Effector CD4-positive, alpha-beta T cell (primary cell): ENCODE results near the gene OR4D11. TPM values are rescaled to one million over a fixed set of nuclear protein-coding genes. Genes with fewer than 3 reads are reported as not detected.
"Not testable (repeated sequence)": the region's sequence is repeated elsewhere in the genome, so short reads cannot be mapped to it uniquely, and the experiment has no call there.

ENCODE experiments used
- DNase-seq: peaks from one replicate; pipeline ENCODE4 v3.0.0-alpha.2; 2020
- total RNA-seq: gene quantifications from one replicate; lab custom pipeline; 2026; lab: John Stamatoyannopoulos, UW

The OR4D11 gene
- total RNA-seq: not detected

DNA sequence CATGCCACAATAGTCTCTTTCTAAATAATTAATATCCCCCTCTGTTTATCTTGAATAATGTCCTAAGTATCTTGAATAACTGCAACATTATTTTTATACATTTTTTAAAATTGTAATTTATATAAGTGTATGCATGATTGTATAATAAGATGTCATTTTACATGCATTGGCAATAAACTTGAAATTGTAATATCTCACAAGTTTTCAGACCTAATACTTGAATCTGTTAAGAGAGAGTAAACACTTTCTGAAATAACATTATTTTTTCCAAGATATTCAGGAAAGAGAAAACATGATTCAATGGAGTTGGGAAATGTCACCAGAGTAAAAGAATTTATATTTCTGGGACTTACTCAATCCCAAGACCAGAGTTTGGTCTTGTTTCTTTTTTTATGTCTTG is at the start of gene OR4D11:
Gene OR4D11 (plus strand): TSS at position 301 of the 400 bp plus-strand sequence. CDS start 0 bp downstream, at position 301.
- no peak for DNase-seq

DNA sequence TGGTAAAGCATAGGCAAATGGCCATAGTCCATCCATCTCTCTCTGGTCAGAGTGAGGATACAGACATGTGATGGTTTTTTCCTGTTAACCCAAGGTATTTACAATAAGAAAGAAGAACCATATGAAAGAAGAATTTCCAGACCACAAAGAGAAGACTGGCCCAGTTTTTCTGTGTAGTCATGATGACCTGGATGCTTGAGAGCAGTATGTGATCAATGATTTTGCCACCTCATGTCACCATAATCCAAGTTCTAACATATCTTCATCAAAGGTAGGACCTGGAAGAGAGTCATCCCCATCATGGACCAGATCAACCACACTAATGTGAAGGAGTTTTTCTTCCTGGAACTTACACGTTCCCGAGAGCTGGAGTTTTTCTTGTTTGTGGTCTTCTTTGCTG is 46.7 kb upstream of the OR4D11 start, which contains the start of gene OR4D6:
Gene OR4D6 (plus strand): TSS at position 301 of the 400 bp plus-strand sequence. CDS start 0 bp downstream, at position 301.
- no peak for DNase-seq

DNA sequence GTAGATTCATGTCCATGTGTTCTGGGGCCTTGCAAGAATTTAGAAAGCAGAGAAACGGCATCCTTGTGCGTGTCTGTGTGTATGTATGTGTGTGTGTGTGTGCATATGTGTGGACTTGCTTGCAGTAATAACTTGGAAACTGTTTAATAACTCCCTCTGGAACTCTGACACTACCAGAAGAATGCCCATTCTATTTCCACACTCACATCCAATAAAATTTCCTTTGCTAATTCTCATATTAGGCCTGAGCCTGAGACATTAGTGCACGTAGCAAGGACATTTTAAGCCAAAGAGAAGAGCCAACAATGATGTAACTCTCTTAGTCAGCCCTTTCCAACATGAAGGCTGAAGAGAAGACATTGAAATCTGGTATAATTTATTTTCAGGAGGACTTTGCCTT is 43.5 kb upstream of the OR4D11 start:
- no peak for DNase-seq

DNA sequence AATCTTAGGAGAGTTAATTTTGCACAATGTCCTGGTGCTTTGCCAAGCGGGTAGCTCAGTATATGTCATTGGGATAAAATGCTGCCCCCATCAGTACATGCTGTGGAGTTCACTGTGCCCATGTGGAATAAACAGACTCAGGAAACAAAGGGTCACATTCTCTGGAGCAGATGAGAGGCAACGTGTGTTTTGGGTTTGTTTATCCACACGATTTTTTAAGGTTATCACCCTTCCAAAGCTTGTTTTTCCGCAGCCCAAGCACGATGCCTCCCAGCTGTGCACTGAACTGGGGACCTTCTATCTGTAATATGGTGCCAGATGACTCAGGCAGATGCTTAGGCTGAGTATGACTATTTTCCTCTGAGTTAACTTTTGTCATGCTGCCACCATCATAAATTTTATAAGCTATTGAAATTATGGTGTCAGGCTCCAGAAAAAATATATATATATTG is 40.2 kb upstream of the OR4D11 start:
- DNase-seq: no peak

DNA sequence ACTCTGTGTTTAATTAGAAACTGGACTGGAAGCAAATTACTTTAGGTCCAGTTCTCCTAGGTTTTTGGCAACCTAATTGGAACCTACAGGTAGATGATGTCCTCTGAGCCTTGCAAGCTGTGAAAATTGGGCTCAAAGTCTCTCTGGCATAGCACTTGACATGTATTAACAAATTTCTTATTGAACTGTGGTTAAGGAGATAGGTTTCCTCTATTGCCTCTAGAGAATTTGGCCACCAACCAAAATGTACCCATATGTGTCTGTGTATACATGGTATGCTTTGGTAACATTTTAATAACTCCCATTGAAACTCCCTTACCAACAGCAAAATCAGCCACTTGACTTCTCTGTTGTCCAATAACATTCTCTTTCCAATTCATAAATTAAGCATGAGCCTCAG is 30.4 kb upstream of the OR4D11 start, which contains the start of gene OR4D10:
Gene OR4D10 (plus strand): TSS at position 301 of the 400 bp plus-strand sequence. CDS start 4,115 bp downstream, outside the sequence.
- DNase-seq: no peak

DNA sequence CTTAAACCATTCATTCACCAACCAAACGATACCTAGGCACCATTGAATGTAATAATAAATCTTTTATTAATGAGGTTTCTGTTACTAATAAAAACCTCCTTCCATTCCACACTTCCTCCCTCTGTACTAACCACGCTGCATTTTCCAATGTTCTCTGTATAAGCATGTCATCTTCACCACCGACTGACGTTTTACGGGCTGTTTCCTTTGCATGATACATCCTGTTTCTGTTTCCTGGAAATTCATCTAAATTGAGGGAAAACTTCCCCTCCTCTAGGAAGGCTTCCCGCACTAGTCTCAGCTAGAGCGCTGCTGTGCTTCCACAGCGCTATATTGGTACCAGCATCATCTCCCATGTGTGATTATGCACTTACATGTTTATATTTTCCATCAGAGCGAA is 28.2 kb upstream of the OR4D11 start:
- DNase-seq: no peak

DNA sequence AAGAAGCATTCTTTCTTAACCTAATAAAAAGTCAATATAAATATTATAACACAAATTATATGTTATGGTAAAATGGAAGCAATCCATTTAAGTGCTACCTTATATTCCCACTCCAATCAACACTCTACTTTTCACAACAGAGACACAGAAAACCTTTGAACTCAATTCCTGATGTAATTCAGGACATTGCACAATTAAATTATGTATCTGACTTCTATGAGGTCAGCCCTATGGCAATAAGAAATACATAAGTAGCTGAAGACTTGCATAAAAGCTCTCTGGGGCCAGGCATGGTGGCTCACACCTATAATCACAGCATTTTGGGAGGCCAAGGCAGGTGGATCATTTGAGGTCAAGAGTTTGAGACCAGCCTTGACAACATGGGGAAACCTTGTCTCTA is 23.5 kb upstream of the OR4D11 start:
- no peak for DNase-seq

DNA sequence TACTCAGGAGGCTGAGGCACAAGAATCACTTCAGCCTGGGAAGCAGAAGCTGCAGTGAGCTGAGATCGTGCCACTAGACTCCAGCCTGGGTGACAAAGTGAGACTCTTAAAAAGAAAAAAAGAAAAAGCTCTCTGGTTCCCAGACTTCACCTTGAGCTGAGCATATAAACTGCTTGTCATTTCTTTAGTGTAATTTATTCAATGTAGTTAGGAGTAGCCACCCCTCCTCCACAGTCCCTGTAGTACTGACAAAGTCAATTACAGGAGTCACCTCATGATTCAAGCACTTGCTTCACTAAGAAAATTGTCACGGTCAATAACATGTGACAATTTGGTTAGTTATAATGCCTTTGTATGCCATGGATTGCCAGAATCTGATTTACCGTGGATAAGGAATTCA is 23.0 kb upstream of the OR4D11 start:
- no peak for DNase-seq

DNA sequence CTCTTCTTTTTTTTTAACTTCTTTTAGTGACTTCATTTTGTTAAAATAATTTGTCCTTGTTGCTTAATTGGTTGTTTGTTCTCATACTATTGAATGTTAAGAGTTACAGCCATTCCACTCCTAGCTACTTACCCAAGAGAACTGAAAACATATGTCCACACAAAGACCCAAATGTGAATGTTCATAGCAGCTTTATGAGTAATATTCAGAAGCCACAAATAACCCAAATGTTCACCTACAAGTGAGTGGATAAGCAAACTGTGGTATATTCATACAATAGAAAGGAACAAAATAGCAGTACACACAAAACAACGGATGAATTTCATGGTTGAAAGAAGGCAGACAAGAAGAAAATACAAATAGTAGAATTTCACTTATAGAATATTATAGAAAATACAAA is 1.4 kb upstream of the OR4D11 start:
- DNase-seq: no peak

DNA sequence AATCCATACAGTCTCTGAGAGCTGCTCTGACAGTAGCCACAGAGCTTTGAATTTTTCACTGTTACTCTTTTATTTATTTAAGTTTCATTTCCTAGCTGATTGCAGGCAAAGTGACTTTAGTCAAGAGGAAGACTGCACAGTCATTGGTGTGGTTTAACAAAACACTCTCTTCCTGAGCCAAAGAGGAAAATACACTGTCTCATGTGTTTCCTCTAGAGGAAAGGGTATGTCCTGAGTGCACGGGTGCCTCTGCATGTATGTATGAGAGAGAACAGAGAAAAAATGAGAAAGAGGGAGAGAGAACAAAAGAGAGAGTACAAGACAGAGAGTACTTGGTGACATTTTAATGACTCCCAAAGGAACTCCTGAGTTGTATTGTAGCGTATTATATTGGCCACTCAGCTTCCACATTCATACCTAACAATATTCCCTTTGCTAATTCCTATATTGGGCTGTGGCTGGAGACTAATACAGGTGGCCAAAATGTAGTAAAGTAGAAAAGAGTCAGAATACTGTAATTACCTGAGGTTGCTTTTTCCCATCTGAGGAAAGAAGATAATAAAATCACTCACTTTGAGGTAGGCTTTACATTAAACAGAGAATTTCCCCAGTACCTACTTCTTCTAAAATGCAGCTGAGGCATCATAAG is 7.7 kb downstream of the OR4D11 start, which contains the start of gene OR4D9:
Gene OR4D9 (plus strand): TSS at position 599 of the 649 bp plus-strand sequence. CDS start 3,374 bp downstream, outside the sequence.
- no peak for DNase-seq

DNA sequence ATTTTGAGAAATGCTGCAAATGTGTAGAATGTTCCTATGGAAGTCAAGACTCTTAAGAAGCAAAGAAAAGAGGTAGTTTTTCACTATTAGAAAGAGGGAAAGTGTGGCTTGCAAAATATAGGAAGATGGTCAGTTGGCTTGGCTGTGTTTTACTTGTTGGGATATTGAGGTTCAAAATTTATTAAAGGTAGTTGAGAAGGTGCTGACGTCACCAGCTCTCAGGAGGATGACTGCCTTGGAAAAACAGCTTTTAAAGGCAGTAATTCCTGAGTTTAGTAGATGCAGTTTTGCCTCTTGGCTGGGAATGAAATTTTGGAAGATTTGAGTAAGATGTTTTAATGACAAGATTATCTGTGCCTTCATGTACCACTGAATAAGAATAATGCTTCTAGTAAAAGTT is 8.3 kb downstream of the OR4D11 start:
- DNase-seq: no peak

DNA sequence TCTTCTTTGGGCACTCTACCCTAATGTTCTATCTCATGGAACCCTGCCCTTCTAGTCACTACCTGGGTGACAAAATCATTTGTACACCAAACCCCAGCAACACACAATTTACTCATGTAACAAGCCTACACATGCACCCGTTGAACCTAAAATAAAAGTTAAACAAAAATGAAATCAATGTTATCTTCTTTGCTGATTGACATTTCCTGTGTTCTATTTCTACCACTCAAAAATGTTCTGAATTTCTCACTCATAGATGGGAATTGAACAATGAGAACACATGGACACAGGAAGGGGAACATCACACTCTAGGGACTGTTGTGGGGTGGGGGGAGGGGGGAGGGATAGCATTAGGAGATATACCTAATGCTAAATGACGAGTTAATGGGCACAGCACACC is 16.8 kb downstream of the OR4D11 start:
- DNase-seq: not testable (repeated sequence)

DNA sequence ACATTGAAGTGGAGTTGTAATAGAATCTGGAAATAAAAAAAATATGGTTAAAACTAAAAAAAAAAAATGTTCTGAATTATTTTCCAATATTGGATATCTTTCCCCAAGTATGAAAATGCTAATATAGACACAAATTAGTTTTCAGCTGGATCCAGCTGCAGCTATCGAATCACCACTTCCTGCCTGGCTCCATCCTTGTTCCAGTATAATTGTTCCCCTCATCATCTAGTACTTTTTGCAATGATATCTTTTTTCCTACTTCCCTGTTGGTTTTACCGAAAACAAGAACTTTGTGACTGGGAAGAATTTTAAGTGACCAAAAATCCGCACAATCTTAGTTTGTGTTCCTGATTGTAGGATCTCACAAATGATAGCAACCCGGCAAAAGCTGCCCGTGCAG is 17.4 kb downstream of the OR4D11 start:
- DNase-seq: no peak

DNA sequence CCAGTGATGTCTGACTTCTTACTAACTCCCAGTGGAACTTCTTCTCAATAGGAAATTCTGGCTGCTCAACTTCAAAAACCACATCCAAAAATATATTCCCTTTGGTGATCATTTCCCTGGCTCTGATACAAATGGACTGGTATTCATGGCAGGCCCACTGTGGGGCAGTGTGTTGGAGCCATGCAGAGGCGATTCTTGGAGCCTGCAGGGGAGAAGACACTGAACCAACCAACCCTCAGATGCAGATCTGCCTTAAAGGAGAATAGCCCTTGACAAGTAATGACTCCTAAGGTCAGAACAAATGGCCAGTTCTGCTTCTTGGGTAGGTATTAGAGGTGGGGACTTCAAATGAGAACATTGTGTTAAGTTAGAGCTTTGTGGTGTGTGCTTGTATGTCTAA is 20.2 kb downstream of the OR4D11 start:
- DNase-seq: no peak

DNA sequence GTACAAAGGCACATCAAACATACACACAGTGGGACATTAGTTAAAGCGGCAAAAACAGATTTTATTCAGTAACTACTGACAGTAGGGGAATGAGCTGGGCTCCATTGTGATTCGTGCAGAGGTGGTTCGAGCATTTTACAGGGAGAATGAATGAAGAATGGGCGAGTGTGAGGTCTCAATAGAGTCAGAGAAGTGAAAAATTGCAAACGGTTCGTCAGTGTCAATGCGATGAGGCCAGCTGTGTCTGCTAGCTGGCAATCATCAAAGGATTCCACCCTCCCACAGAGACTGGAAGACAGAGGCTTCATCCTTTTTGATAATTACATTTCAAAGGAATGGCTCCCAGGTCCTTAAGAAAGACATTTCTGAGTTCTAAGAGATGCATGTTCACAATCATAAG is 25.3 kb downstream of the OR4D11 start:
- DNase-seq: no peak

DNA sequence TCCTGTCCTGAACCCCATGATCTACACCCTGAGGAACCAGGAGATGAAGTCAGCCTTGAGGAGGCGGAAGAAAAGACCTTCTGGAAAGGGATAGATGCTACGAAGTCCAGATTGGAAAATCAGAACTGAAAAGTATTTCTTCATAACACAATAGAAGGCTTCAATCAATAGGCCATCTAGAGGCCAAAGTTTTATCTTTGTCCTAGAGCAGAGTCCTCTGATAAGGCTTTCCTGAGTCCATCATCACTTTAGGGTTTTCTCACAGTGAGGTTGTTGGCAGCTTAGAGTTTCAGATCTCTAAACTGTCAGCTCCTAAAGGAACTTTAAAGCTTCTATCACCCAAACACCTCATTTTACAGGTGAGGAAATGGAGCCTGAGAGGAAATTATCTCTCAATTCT is 29.2 kb downstream of the OR4D11 start:
- DNase-seq: no peak

DNA sequence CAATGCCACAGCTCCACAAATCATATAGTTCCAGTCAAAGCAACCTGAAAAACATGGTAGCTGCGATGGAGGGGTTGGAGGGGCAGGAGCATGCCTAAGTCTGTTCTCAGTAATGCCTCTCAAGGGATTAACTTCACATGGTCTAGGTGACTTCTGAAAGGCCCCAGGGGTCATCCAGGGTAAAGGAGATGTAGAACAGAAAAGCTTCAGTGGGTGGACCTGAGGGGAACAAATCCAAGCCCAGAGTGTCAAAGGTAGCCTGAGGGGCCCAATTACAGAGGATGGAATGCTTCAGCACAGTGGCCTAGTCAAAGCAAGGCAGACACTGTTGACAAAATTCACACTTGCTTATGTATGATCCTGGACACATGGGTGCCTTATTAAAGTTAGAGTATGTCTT is 31.3 kb downstream of the OR4D11 start:
- DNase-seq: no peak

DNA sequence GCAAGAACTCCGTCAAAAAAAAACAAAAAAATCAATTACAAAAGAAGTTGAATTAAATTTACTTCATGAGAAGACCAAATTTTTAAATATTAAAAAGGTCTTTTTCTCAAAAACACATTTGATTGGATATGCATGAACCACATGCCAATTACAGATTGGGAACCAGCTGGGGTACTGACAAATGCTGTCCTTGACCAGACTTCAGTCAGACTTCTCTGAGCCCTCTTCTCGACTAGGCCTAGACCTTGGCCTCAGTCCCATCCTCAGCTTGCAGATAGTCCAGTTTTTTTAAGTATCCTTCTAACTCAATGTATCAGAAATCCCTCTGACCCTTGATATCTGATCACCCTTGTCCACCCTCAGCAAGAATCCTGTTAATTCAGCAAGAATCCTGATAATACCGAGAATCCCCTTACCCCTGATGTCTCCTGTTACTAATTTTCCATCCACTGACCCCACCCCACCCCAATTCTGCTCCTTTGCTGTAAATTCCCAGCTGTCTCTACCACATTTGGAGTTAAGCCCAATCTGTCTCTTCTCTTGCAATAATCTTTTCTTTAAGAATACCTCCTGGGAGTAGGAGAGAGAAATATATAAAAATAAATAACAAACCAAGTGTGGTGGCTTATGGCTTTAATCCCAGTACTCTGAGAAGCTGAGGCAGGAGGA is 38.9 kb downstream of the OR4D11 start:
- DNase-seq: no peak

DNA sequence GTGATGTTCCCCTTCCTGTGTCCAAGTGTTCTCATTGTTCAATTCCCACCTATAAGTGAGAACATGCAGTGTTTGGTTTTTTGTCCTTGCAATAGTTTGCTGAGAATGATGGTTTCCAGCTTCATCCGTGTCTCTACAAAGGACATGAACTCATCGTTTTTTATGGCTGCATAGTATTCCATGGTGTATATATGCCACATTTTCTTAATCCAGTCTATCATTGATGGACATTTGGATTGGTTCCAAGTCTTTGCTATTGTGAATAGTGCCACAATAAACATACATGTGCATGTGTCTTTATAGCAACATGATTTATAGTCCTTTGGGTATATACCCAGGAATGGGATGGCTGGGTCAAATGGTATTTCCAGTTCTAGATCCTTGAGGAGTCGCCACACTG is 40.3 kb downstream of the OR4D11 start:
- not testable (repeated sequence) for DNase-seq

DNA sequence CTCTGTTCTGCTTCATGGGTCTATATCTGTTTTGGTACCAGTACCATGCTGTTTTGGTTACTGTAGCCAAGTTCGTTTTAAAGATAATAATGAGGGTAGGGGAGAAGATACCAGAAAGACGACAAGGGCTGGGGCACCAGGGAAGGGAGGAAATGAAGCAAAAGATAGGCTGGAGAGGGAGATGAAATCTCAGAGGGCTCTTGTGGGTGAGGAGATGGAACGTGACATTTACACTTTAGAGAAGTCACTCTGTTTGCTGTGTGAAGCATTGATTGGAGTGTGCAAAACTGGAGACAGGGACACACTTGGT is 41.4 kb downstream of the OR4D11 start:
- no peak for DNase-seq

DNA sequence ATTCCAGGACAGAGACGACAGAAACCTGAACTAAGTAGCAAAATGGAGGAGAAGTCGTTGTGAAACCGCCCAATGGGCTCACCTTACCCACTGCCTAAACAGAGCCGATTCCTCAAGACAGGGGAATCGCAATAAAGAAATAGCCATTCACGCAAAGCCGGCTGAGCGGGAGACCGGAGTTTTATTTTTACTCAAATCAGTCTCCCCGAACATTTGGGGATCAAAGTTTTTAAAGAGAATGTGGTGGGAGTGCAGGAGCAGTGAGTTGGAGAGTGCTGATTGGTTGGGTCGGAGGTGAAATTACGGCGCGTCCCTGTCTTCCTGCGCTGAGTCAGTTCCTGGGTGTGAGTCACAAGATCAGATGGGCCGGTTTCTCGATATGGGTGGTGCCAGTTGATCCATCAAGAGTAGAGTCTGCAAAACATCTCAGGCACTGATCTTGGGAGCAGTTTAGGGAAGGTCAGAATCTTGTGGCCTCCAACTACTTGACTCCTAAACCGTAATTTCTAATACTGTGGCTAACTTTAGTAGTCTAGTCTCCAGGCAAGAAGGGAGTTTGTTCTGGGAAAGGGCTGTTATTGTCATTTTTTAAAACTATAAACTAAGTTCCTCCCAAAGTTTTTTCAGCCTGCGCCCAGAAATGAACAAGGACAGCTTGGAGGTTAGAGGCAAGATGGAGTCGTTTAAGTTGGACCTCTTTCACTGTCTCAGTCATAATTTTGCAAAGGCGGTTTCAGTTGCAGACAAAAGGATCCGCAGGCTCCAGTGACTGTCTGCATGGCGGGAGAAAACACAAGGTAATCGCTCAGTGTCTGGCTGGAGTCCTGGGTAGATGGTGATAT is 42.0 kb downstream of the OR4D11 start:
- no peak for DNase-seq

DNA sequence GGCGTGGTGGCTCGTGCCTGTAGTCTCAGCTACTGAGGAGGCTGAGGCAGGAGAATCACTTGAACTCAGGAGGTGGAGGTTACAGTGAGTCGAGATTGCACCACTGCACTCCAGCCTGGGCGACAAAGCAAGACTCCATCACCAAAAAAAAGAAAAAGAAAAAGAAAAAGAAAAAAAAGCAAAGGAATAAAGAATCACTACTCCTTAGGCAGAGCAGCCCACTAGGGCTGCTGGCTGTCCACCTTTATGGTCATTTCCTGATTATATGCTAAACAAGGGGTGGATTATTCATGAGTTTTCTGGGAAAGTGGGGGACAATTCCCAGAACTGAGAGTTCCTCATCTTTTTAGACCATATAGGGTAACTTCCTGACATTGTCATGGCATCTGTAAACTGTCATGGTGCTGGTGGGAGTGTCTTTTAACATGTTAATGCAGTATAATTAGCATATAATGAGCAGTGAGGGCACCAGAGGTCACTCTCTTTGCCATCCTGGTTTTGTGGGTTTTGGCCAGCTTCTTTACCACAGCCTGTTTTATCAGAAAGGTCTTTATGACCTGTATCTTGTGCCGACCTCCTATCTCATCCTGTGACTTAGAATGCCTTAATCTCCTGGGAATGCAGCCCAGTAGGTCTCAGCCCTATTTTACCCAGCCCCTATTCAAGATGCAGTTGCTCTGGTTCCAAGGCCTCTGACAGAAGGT is 44.4 kb downstream of the OR4D11 start:
- not testable (repeated sequence) for DNase-seq

DNA sequence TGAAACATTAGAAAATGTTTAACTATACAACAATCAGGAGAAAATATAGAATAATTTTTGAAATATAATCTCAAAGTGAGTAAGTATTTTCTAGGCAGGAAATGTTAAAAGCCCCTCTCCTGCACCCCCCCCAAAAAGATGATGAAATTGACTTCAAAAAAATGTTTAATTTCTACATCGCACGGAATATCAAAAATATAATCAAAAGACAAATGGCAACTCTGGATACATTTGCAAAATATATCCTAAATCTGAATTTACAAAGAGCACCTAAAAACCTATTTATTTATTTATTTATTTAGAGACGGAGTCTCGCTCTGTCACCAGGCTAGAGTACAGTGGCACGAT is 44.9 kb downstream of the OR4D11 start:
- no peak for DNase-seq
